GM23248 (cell line): ENCODE measurements around the gene LRWD1. TPM values are rescaled to one million over a fixed set of nuclear protein-coding genes. Genes with fewer than 3 reads are reported as not detected.

Experiments used
- DNase-seq: peaks from one replicate; pipeline ENCODE4 v3.0.0-alpha.2; 2015
- H2AFZ ChIP-seq: fragments of 200-600 bp; sonication (generic); 2 replicates; pipeline ENCODE4 v1.6.1; 2016; ENCODE audit warnings: antibody characterized with exemption
- H3F3A ChIP-seq: fragments of 200-600 bp; sonication (generic); 2 replicates; pipeline ENCODE4 v1.6.1; 2016; ENCODE audit warnings: mild to moderate bottlenecking, antibody characterized with exemption, mixed run types; ENCODE audit not compliant: insufficient read depth
- H3K27ac ChIP-seq: fragments of 200-600 bp; sonication (generic); 2 replicates; pipeline ENCODE4 v1.5.1; 2016; ENCODE audit warnings: mild to moderate bottlenecking
- H3K27me3 ChIP-seq: fragments of 200-600 bp; sonication (generic); replicated peaks from 2 replicates; pipeline ENCODE4 v1.6.1; 2016; ENCODE audit warnings: mild to moderate bottlenecking; ENCODE audit not compliant: insufficient read depth
- H3K36me3 ChIP-seq: fragments of 200-600 bp; sonication (generic); 2 replicates; pipeline ENCODE4 v1.6.1; 2016; ENCODE audit warnings: low read depth, mild to moderate bottlenecking
- H3K4me1 ChIP-seq: fragments of 200-600 bp; sonication (generic); 2 replicates; pipeline ENCODE4 v1.6.1; 2016; ENCODE audit warnings: mild to moderate bottlenecking; ENCODE audit not compliant: insufficient read depth
- H3K4me2 ChIP-seq: fragments of 200-600 bp; sonication (generic); one replicate; pipeline ENCODE4 v1.6.1; 2016; ENCODE audit warnings: mild to moderate bottlenecking; ENCODE audit not compliant: unreplicated experiment
- H3K4me3 ChIP-seq: fragments of 200-600 bp; sonication (generic); 2 replicates; pipeline ENCODE4 v1.5.1; 2016; ENCODE audit warnings: mild to moderate bottlenecking
- H3K79me2 ChIP-seq: fragments of 200-600 bp; sonication (generic); 2 replicates; pipeline ENCODE4 v1.6.1; 2016; ENCODE audit warnings: mild to moderate bottlenecking; ENCODE audit not compliant: insufficient read depth
- H3K9ac ChIP-seq: fragments of 200-600 bp; sonication (generic); 2 replicates; pipeline ENCODE4 v1.6.1; 2016; ENCODE audit warnings: mild to moderate bottlenecking
- H3K9me2 ChIP-seq: fragments of 200-600 bp; sonication (generic); 2 replicates; pipeline ENCODE4 v1.6.1; 2016; ENCODE audit warnings: mixed run types, mild to moderate bottlenecking, moderate library complexity; ENCODE audit not compliant: insufficient read depth
- H3K9me3 ChIP-seq: fragments of 200-600 bp; sonication (generic); one replicate; pipeline ENCODE4 v1.6.1; 2017; ENCODE audit warnings: low read depth
- H4K20me1 ChIP-seq: fragments of 200-600 bp; sonication (generic); 2 replicates; pipeline ENCODE4 v1.6.0; 2016; ENCODE audit not compliant: insufficient read depth
- EZH2 ChIP-seq: fragments of 200-600 bp; sonication (generic); IDR thresholded peaks from 2 replicates; pipeline ENCODE4 v1.6.1; 2018; ENCODE audit warnings: antibody characterized with exemption, mild to moderate bottlenecking; ENCODE audit not compliant: insufficient read depth, poor library complexity, severe bottlenecking
- EZH2phosphoT487 ChIP-seq: fragments of 200-600 bp; sonication (generic); IDR thresholded peaks from 2 replicates; pipeline ENCODE4 v1.6.1; 2018; ENCODE audit warnings: antibody characterized with exemption, moderate library complexity, mild to moderate bottlenecking, low read depth; ENCODE audit not compliant: insufficient read depth
- WGBS, 2 experiments: methylation state at CpG; one replicate each; pipeline ENCODE4 v1.1.6; 2015 to 2017; ENCODE audit warnings: low lambda C conversion rate in 2 of 2, low coverage in 1 of 2; ENCODE audit errors: missing lambda C conversion rate in 2 of 2; 5-methylcytosine and 5-hydroxymethylcytosine counted together
- in situ Hi-C: fragments of 300-500 bp; cut with MboI; formaldehyde crosslinking; loops from 2 replicates; pipeline ENCODE4 v1.15.0; 2020
- polyA plus RNA-seq: library from polyadenylated mRNA; unstranded; fragments of >200 nt; fragmentation: Nextera tagmentation; extraction: Ambion mirVana; gene quantifications from 2 replicates; pipeline ENCODE4 v1.2.1, GENCODE V29; 2016
- total RNA-seq: library from RNA; depleted of rRNA; stranded (reverse); fragments of >200 nt; shearing (Covaris generic); gene quantifications from 2 replicates; pipeline ENCODE4 v1.2.3, GENCODE V29; 2014

Gene LRWD1
- total and polyA plus RNA-seq, 2 experiments from 2014 or later = 15.3 to 18.3 TPM

- WGBS, 2 experiments = 94 to 99% methylated on average over 5 of the region's 5 CpGs
- Histone ChIP-seq H3K27me3 (no peaks in the 10 kb centered on the region), H3K79me2 (peaks cover 18% of the 10 kb centered on the region), H3K36me3 (peaks cover 16% of the 10 kb centered on the region), H3K9me2 (no peaks in the 10 kb centered on the region), H3K4me1 (no peaks in the 10 kb centered on the region), H3K4me3 (no peak overlapping the region), H3K27ac (no peak overlapping the region), H3K9ac (no peak overlapping the region), H3F3A (no peaks in the 10 kb centered on the region), H4K20me1 (no peaks in the 10 kb centered on the region), H2AFZ (no peak overlapping the region), H3K4me2 (no peak overlapping the region), H3K9me3 (no peaks in the 10 kb centered on the region)
- in situ Hi-C loops = no loop called here
- no peak for TF ChIP-seq EZH2
- TF ChIP-seq EZH2phosphoT487 = no peak
- DNase-seq = no peak
These were observed 46.2 kb upstream of the LRWD1 start for GRCh38 chr7:102418592-102418991.

- Histone ChIP-seq H4K20me1 (no peaks in the 10 kb centered on the region), H3K27ac (no peak overlapping the region), H3K27me3 (no peaks in the 10 kb centered on the region), H3K4me2 (no peak overlapping the region), H2AFZ (no peak overlapping the region), H3K9ac (no peak overlapping the region), H3K4me1 (no peaks in the 10 kb centered on the region), H3K4me3 (no peak overlapping the region), H3K9me3 (no peaks in the 10 kb centered on the region), H3K9me2 (no peaks in the 10 kb centered on the region), H3K79me2 (0 out of 2 replicates have a peak, but pooled peaks cover 13% of the 10 kb centered on the region), H3F3A (no peaks in the 10 kb centered on the region), H3K36me3 (no peaks in the 10 kb centered on the region; the same call in 1 of the 2 replicates)
- in situ Hi-C loops = no loop called here
- WGBS, 2 experiments = 92% methylated on average over 10 of the region's 10 CpGs
- no peak for TF ChIP-seq EZH2
- no peak for TF ChIP-seq EZH2phosphoT487
- DNase-seq = no peak
These were observed 43.0 kb upstream of the LRWD1 start for GRCh38 chr7:102421706-102422240.

- no peak overlapping the region for H3K4me2 ChIP-seq
- H3K27ac ChIP-seq = no peak overlapping the region
- no peaks in the 10 kb centered on the region for H3K4me1 ChIP-seq
- in situ Hi-C loops = no loop called here
- no peaks in the 10 kb centered on the region for H3K9me2 ChIP-seq
- no peaks in the 10 kb centered on the region for H3K27me3 ChIP-seq
- TF ChIP-seq EZH2phosphoT487 (no peak), EZH2 (no peak)
- no peak overlapping the region for H3K9ac ChIP-seq
- H3K36me3 ChIP-seq = no peaks in the 10 kb centered on the region; the same call in 1 of the 2 replicates
- no peak for DNase-seq
- no peaks in the 10 kb centered on the region for H3K9me3 ChIP-seq
- no peaks in the 10 kb centered on the region for H4K20me1 ChIP-seq
- H2AFZ ChIP-seq = no peak overlapping the region
- H3K4me3 ChIP-seq = no peak overlapping the region
- 78 to 81% methylated on average over 12 of the region's 12 CpGs for WGBS, 2 experiments
- no peaks in the 10 kb centered on the region for H3F3A ChIP-seq
- H3K79me2 ChIP-seq = 0 out of 2 replicates have a peak, but pooled peaks cover 7% of the 10 kb centered on the region
These were observed 40.6 kb upstream of the LRWD1 start for GRCh38 chr7:102424129-102424551.

- Histone ChIP-seq H3K36me3 (no peaks in the 10 kb centered on the region; the same call in 1 of the 2 replicates), H3F3A (0 out of 2 replicates have a peak, but pooled peaks cover 2% of the 10 kb centered on the region), H3K79me2 (0 out of 2 replicates have a peak, but pooled peaks cover 5% of the 10 kb centered on the region), H3K4me2 (no peak overlapping the region), H3K9me2 (no peaks in the 10 kb centered on the region), H3K27ac (no peak overlapping the region), H3K9me3 (no peaks in the 10 kb centered on the region), H3K4me1 (no peaks in the 10 kb centered on the region), H3K4me3 (no peak overlapping the region), H3K27me3 (no peaks in the 10 kb centered on the region), H2AFZ (no peak overlapping the region), H3K9ac (no peak overlapping the region), H4K20me1 (no peaks in the 10 kb centered on the region)
- TF ChIP-seq EZH2phosphoT487 (no peak), EZH2 (no peak)
- no peak for DNase-seq
- in situ Hi-C loops = no loop called here
- 91 to 94% methylated on average over 13 of the region's 13 CpGs for WGBS, 2 experiments
These were observed 40.0 kb upstream of the LRWD1 start for GRCh38 chr7:102424787-102425218.
